Measurements from ENCODE around the gene SCAPER.

SCAPER gene

GRCh38 chr15:76935620-76936019, 30.5 kb upstream of the SCAPER start:
- no peak overlapping the region for H3K9ac ChIP-seq (ENCODE audit: low read length)
- no peak for DNase-seq (ENCODE audit: low read depth)
- peaks cover 28% of the 10 kb centered on the region for H3K4me1 ChIP-seq (ENCODE audit: control insufficient read depth, insufficient read depth, low read length)
- peaks cover 27% of the 10 kb centered on the region for H3K36me3 ChIP-seq (ENCODE audit: control insufficient read depth, insufficient read depth, low read length, severe bottlenecking)
- no peaks in the 10 kb centered on the region for H3K27me3 ChIP-seq (replicated peaks; ENCODE audit: control insufficient read depth, insufficient read depth, low read length)
- H3K4me3 ChIP-seq (ENCODE audit: low read length): no peak overlapping the region
- H3K9me3 ChIP-seq (ENCODE audit: control insufficient read depth, low read length): no peaks in the 10 kb centered on the region

- Histone ChIP-seq H3K4me1 (ENCODE audit: control insufficient read depth, insufficient read depth, low read length) (peaks cover 22% of the 10 kb centered on the region), H3K27me3 (replicated peaks; ENCODE audit: control insufficient read depth, insufficient read depth, low read length) (no peaks in the 10 kb centered on the region), H3K9ac (ENCODE audit: low read length) (peak overlapping the region; percentile 88), H3K36me3 (ENCODE audit: control insufficient read depth, insufficient read depth, low read length, severe bottlenecking) (peaks cover 21% of the 10 kb centered on the region), H3K4me3 (ENCODE audit: low read length) (peak overlapping the region; percentile 90), H3K9me3 (ENCODE audit: control insufficient read depth, low read length) (no peaks in the 10 kb centered on the region)
- DNase-seq (ENCODE audit: low read depth): peak; percentile 39
Measured at GRCh38 chr15:76932135-76932966, 27.2 kb upstream of the SCAPER start.

DNA sequence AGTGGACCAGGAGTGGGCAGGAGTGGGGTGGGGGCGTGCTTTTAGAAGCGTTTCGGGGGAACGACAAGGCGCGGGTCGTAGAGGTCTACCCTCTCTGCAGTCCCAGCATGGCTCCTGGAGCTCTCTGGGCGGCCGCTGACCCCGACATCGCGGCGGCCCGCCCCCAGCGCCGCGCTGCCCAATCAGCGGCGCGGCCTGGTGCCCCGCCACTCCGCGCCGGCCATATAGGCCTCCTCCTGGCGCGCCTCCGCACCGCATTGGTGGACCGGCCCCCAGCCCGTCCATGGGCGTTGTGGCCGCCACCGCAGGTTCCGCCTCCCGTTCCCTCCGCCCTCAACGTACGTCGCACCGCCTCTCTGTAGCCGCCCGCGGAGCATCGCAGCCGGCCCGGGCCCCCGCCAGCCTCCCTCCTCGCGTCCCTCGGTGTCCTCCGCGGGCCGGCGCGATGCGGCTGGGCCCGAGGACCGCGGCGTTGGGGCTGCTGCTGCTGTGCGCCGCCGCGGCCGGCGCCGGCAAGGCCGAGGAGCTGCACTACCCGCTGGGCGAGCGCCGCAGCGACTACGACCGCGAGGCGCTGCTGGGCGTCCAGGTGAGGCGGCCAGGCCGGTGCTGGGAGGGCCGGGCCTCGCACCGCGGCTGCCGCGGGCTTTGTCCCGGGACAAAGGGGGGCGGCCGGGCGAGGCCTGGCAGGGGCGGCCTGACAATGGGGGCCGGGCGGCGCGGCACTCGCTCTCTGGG, 26.4 kb upstream of the SCAPER start, which contains the start of gene RCN2:
Gene RCN2 (plus strand): TSS at position 353 of the 738 bp plus-strand sequence. CDS start 93 bp downstream, at position 446.
- no peaks in the 10 kb centered on the region for H3K9me3 ChIP-seq (ENCODE audit: control insufficient read depth, low read length)
- peak within 1 kb of the TSS; percentile 90 for H3K4me3 ChIP-seq (ENCODE audit: low read length)
- H3K4me1 ChIP-seq (ENCODE audit: control insufficient read depth, insufficient read depth, low read length): peaks cover 18% of the 10 kb centered on the region
- H3K9ac ChIP-seq (ENCODE audit: low read length): peak within 1 kb of the TSS; percentile 88
- no peaks in the 10 kb centered on the region for H3K27me3 ChIP-seq (replicated peaks; ENCODE audit: control insufficient read depth, insufficient read depth, low read length)
- DNase-seq (ENCODE audit: low read depth): peak; percentile 98
- peaks cover 15% of the 10 kb centered on the region for H3K36me3 ChIP-seq (ENCODE audit: control insufficient read depth, insufficient read depth, low read length, severe bottlenecking)

GRCh38 chr15:76930831-76931396, 25.8 kb upstream of the SCAPER start:
- H3K4me3 ChIP-seq (ENCODE audit: low read length): peak overlapping the region; percentile 90
- H3K27me3 ChIP-seq (replicated peaks; ENCODE audit: control insufficient read depth, insufficient read depth, low read length): no peaks in the 10 kb centered on the region
- H3K4me1 ChIP-seq (ENCODE audit: control insufficient read depth, insufficient read depth, low read length): peaks cover 15% of the 10 kb centered on the region
- H3K9me3 ChIP-seq (ENCODE audit: control insufficient read depth, low read length): no peaks in the 10 kb centered on the region
- H3K36me3 ChIP-seq (ENCODE audit: control insufficient read depth, insufficient read depth, low read length, severe bottlenecking): peaks cover 10% of the 10 kb centered on the region
- DNase-seq (ENCODE audit: low read depth): no peak
- H3K9ac ChIP-seq (ENCODE audit: low read length): peak overlapping the region; percentile 88

DNA sequence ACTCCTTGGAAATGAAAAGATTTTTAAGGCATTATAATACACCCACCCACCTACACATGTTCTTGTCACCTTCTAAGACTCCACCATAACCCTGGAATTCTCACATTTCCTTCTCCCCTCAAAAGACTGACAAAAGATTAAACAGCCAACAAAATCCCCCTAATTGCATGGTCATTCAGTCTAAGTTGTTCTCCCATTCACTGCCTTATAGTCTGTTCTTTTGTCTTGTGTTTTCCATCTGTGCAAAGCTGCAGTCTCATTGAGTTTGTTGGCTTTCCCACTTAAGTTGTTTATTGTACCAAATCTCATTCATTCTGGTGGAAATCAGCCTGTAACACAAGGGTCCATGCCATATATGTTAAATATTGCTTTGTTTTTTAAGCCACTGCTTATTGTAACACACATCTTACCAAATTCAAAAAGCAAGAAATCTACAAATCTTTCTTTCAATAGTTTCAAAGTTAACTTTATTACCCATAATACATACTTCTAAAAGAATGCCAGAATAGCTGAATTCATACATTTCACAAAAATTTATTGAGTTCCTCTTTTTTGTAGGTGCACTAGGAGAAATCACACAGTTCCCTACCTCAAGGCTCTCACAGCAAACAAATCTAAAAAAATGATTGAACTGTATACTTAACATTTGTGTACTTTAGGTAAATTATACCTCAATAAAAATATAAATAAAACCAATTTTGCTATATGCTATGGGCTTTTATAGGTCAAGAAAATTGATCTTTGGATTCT, 24.0 kb upstream of the SCAPER start:
- H3K4me3 ChIP-seq (ENCODE audit: low read length): no peak overlapping the region
- no peaks in the 10 kb centered on the region for H3K27me3 ChIP-seq (replicated peaks; ENCODE audit: control insufficient read depth, insufficient read depth, low read length)
- no peaks in the 10 kb centered on the region for H3K9me3 ChIP-seq (ENCODE audit: control insufficient read depth, low read length)
- peaks cover 15% of the 10 kb centered on the region for H3K4me1 ChIP-seq (ENCODE audit: control insufficient read depth, insufficient read depth, low read length)
- H3K36me3 ChIP-seq (ENCODE audit: control insufficient read depth, insufficient read depth, low read length, severe bottlenecking): no peaks in the 10 kb centered on the region
- DNase-seq (ENCODE audit: low read depth): no peak
- no peak overlapping the region for H3K9ac ChIP-seq (ENCODE audit: low read length)

- Histone ChIP-seq H3K9ac (ENCODE audit: low read length) (no peak overlapping the region), H3K4me3 (ENCODE audit: low read length) (no peak overlapping the region), H3K27me3 (replicated peaks; ENCODE audit: control insufficient read depth, insufficient read depth, low read length) (no peaks in the 10 kb centered on the region), H3K9me3 (ENCODE audit: control insufficient read depth, low read length) (no peaks in the 10 kb centered on the region), H3K36me3 (ENCODE audit: control insufficient read depth, insufficient read depth, low read length, severe bottlenecking) (no peaks in the 10 kb centered on the region), H3K4me1 (ENCODE audit: control insufficient read depth, insufficient read depth, low read length) (peaks cover 15% of the 10 kb centered on the region)
- DNase-seq (ENCODE audit: low read depth): no peak
Measured at GRCh38 chr15:76928201-76928600, 23.1 kb upstream of the SCAPER start.

DNA sequence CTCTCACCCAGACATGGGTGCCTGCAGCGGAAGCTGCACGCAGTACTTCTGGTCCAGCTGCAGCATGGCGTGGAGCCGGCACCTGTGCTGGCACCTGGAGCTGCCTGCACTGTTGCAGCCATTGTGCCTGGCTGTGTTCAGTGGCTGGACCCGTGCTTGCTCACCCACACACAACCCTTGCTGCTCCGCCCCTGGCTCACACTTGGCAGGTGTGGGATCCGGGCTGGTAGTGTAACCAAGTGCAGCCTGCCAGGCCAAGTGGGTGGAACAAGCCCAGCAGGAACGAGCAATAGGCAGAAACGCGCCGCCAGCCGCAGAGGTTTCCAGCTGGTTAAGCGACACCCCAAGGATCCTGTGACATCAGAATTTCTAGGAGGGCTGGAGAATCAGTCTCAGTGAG, 11.2 kb upstream of the SCAPER start:
- DNase-seq (ENCODE audit: low read depth): no peak
- no peak overlapping the region for H3K9ac ChIP-seq (ENCODE audit: low read length)
- no peaks in the 10 kb centered on the region for H3K36me3 ChIP-seq (ENCODE audit: control insufficient read depth, insufficient read depth, low read length, severe bottlenecking)
- H3K9me3 ChIP-seq (ENCODE audit: control insufficient read depth, low read length): no peaks in the 10 kb centered on the region
- peaks cover 34% of the 10 kb centered on the region for H3K27me3 ChIP-seq (replicated peaks; ENCODE audit: control insufficient read depth, insufficient read depth, low read length)
- H3K4me1 ChIP-seq (ENCODE audit: control insufficient read depth, insufficient read depth, low read length): no peaks in the 10 kb centered on the region
- no peak overlapping the region for H3K4me3 ChIP-seq (ENCODE audit: low read length)

- DNase-seq (ENCODE audit: low read depth): no peak
- H3K9me3 ChIP-seq (ENCODE audit: control insufficient read depth, low read length): no peaks in the 10 kb centered on the region
- peaks cover 28% of the 10 kb centered on the region for H3K27me3 ChIP-seq (replicated peaks; ENCODE audit: control insufficient read depth, insufficient read depth, low read length)
- H3K9ac ChIP-seq (ENCODE audit: low read length): no peak overlapping the region
- H3K36me3 ChIP-seq (ENCODE audit: control insufficient read depth, insufficient read depth, low read length, severe bottlenecking): no peaks in the 10 kb centered on the region
- no peaks in the 10 kb centered on the region for H3K4me1 ChIP-seq (ENCODE audit: control insufficient read depth, insufficient read depth, low read length)
- no peak overlapping the region for H3K4me3 ChIP-seq (ENCODE audit: low read length)
Measured at GRCh38 chr15:76913737-76914136, 8.6 kb upstream of the SCAPER start.

DNA sequence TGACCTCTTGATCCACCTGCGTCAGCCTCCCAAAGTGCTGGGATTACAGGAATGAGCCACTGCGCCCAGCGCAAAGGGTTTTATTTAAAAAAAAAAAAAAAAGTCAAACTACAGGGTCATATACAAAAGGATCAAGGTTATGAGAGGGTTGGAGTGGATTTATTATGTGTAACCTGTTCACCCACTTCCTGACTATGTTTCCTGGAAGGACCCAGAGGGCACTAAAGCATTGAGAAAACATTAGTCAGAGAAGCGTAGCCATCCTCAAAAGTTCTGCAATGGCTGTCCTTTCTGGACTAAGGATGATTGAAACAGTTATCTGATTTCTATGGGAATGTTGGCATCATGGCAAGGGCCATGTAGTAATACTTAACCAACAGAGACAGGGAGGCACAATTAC, 7.3 kb upstream of the SCAPER start:
- peaks cover 28% of the 10 kb centered on the region for H3K27me3 ChIP-seq (replicated peaks; ENCODE audit: control insufficient read depth, insufficient read depth, low read length)

DNA sequence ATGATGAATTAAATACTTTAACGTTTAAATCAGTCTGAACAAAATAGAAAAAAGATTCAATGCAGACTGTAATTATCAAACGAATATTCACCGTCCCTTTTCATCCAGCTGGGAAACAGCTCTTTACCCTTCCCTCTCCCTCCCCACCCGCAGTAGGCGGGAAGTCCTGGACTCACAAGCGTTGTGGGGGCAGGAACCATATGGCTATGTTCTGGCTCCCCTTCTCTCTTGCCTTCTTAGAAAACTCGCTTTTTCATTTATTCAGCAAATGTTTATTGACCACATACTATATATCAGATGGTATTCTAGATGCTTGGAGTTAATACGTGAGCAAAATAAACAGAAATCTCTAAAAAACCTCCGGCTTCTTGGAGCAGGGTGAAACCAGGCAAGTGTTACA, 715 bp upstream of the SCAPER start:
- peak overlapping the region; percentile 86 for H3K4me3 ChIP-seq (ENCODE audit: low read length)
- H3K4me1 ChIP-seq (ENCODE audit: control insufficient read depth, insufficient read depth, low read length): peaks cover 27% of the 10 kb centered on the region
- no peak for DNase-seq (ENCODE audit: low read depth)
- no peaks in the 10 kb centered on the region for H3K9me3 ChIP-seq (ENCODE audit: control insufficient read depth, low read length)
- H3K9ac ChIP-seq (ENCODE audit: low read length): peak overlapping the region; percentile 85
- H3K36me3 ChIP-seq (ENCODE audit: control insufficient read depth, insufficient read depth, low read length, severe bottlenecking): no peaks in the 10 kb centered on the region
- H3K27me3 ChIP-seq (replicated peaks; ENCODE audit: control insufficient read depth, insufficient read depth, low read length): no peaks in the 10 kb centered on the region

More for the DNA sequence above, 7.3 kb upstream of the SCAPER start:
- Histone ChIP-seq H3K36me3 (ENCODE audit: control insufficient read depth, insufficient read depth, low read length, severe bottlenecking) (no peaks in the 10 kb centered on the region), H3K9ac (ENCODE audit: low read length) (no peak overlapping the region), H3K4me3 (ENCODE audit: low read length) (no peak overlapping the region), H3K9me3 (ENCODE audit: control insufficient read depth, low read length) (no peaks in the 10 kb centered on the region), H3K4me1 (ENCODE audit: control insufficient read depth, insufficient read depth, low read length) (no peaks in the 10 kb centered on the region)
- DNase-seq (ENCODE audit: low read depth): no peak
